ENCODE data around the gene NUCKS1. TPM values are rescaled to one million over a fixed set of nuclear protein-coding genes. Genes with fewer than 3 reads are reported as not detected.

The NUCKS1 gene
- total RNA-seq, 1 experiment from 2014 or later: 205 TPM

- POLR2A ChIA-PET: interaction anchor here (0.6 kb wide), 1 partner anchor 270 kb away, joined by 10 read pairs; no protein-coding TSS in a partner anchor
- Histone ChIP-seq H3K9me3 (no peaks in the 10 kb centered on the region), H3K4me3 (ENCODE audit: low read depth, low read length) (no peak overlapping the region), H3K27me3 (replicated peaks; ENCODE audit: control insufficient read depth, insufficient read depth, low read length) (no peaks in the 10 kb centered on the region), H3K36me3 (ENCODE audit: control insufficient read depth, insufficient read depth, low read length) (no peaks in the 10 kb centered on the region; the same call in 1 of the 2 replicates), H3K4me1 (no peaks in the 10 kb centered on the region)
- Mint-ChIP-seq H3K4me3 (ENCODE audit: unreplicated experiment) (no peak overlapping the region), H3K4me1 (ENCODE audit: low read depth, unreplicated experiment) (peaks cover 5% of the 10 kb centered on the region), H3K9me3 (ENCODE audit: unreplicated experiment) (no peaks in the 10 kb centered on the region), H3K27me3 (ENCODE audit: insufficient read depth, unreplicated experiment) (no peaks in the 10 kb centered on the region), H3K27ac (ENCODE audit: unreplicated experiment) (no peak overlapping the region), H3K36me3 (ENCODE audit: insufficient read depth, unreplicated experiment) (peaks cover 56% of the 10 kb centered on the region)
- CTCF ChIA-PET: interaction anchor here (0.5 to 2.5 kb wide), 2 partner anchors 56 to 756 kb away, joined by 5 to 16 read pairs; partner anchors contain the start of gene IKBKE
- no peak for TF ChIP-seq CTCF (IDR thresholded peaks at IDR 0.05; ENCODE audit: insufficient read depth in 1 of 2, low read depth in 1 of 2, low read length in 1 of 2, severe bottlenecking in 1 of 2, unreplicated experiment in 1 of 2)
- DNase-seq: peak in 1 of 2 experiments; percentile 20
- intact Hi-C loops (cut with micrococcal nuclease; ENCODE audit: unreplicated experiment): no loop called here
- no TSS peak for BruUV-seq (replicated peaks)
These were observed 35.6 kb downstream of the NUCKS1 start for GRCh38 chr1:205714190-205714905.

GRCh38 chr1:205711105-205712048, 38.6 kb downstream of the NUCKS1 start:
- Histone ChIP-seq H3K36me3 (ENCODE audit: control insufficient read depth, insufficient read depth, low read length) (no peaks in the 10 kb centered on the region), H3K4me3 (ENCODE audit: low read depth, low read length) (no peak overlapping the region), H3K27me3 (replicated peaks; ENCODE audit: control insufficient read depth, insufficient read depth, low read length) (no peaks in the 10 kb centered on the region), H3K4me1 (peaks cover 10% of the 10 kb centered on the region), H3K9me3 (no peaks in the 10 kb centered on the region)
- Mint-ChIP-seq H3K9me3 (ENCODE audit: unreplicated experiment) (no peaks in the 10 kb centered on the region), H3K36me3 (ENCODE audit: insufficient read depth, unreplicated experiment) (peaks cover 31% of the 10 kb centered on the region), H3K4me3 (ENCODE audit: unreplicated experiment) (no peak overlapping the region), H3K4me1 (ENCODE audit: low read depth, unreplicated experiment) (peaks cover 5% of the 10 kb centered on the region), H3K27ac (ENCODE audit: unreplicated experiment) (no peak overlapping the region), H3K27me3 (ENCODE audit: insufficient read depth, unreplicated experiment) (no peaks in the 10 kb centered on the region)
- intact Hi-C loops (cut with micrococcal nuclease; ENCODE audit: unreplicated experiment): loop anchor here (1.0 kb wide), 3 partner anchors 39 to 119 kb away; no protein-coding TSS in a partner anchor
- POLR2A ChIA-PET: no interaction called here
- TF ChIP-seq CTCF (IDR thresholded peaks at IDR 0.05; ENCODE audit: insufficient read depth in 1 of 2, low read depth in 1 of 2, low read length in 1 of 2, severe bottlenecking in 1 of 2, unreplicated experiment in 1 of 2): peak; percentile 85 to 87
- CTCF ChIA-PET: interaction anchor here (0.5 to 4.1 kb wide), 8 partner anchors 8 to 266 kb away, joined by 3 to 95 read pairs (median 4); partner anchors contain the start of gene ELK4
- DNase-seq: peak; percentile 61 to 70
- BruUV-seq (replicated peaks): no TSS peak
